NCI-H526 (cell line): ENCODE results near the gene ATP8B2.
"Not testable (repeated sequence)": the region's sequence is repeated elsewhere in the genome, so short reads cannot be mapped to it uniquely, and the experiment has no call there.

Source experiments
- DNase-seq, 2 experiments: peaks; one replicate each; lab custom pipeline; 2025; lab: John Stamatoyannopoulos, UW

Gene ATP8B2

GRCh38 chr1:154324669-154325582 lies at the start of gene ATP8B2:
Gene ATP8B2 (plus strand): TSS chr1:154325525. CDS start chr1:154328142, 2,617 bp downstream.
- peak; percentile 87 to 96 for DNase-seq

GRCh38 chr1:154276797-154277196 lies 48.5 kb upstream of the ATP8B2 start:
- DNase-seq, result peak in 1 of 2 experiments; percentile 41

GRCh38 chr1:154287591-154287990 lies 37.7 kb upstream of the ATP8B2 start:
- DNase-seq, result not testable (repeated sequence)

- DNase-seq, result no peak
Measured at GRCh38 chr1:154288661-154289060, 36.7 kb upstream of the ATP8B2 start.

GRCh38 chr1:154290921-154291320 lies 34.4 kb upstream of the ATP8B2 start:
- no peak for DNase-seq

- DNase-seq, result no peak
Measured at GRCh38 chr1:154295408-154296235, 29.7 kb upstream of the ATP8B2 start.

- no peak for DNase-seq
Measured at GRCh38 chr1:154301582-154301981, 23.7 kb upstream of the ATP8B2 start.

- DNase-seq, result no peak
Measured at GRCh38 chr1:154304664-154305337, 20.5 kb upstream of the ATP8B2 start.

GRCh38 chr1:154306151-154306550 lies 19.2 kb upstream of the ATP8B2 start:
- no peak for DNase-seq

GRCh38 chr1:154307670-154308270 lies 17.6 kb upstream of the ATP8B2 start:
- not testable (repeated sequence) for DNase-seq

- DNase-seq, result not testable (repeated sequence)
Measured at GRCh38 chr1:154309136-154309535, 16.2 kb upstream of the ATP8B2 start.

GRCh38 chr1:154312229-154313065 lies 12.9 kb upstream of the ATP8B2 start:
- not testable (repeated sequence) for DNase-seq

- no peak for DNase-seq
Measured at GRCh38 chr1:154313066-154313356, 12.3 kb upstream of the ATP8B2 start.

GRCh38 chr1:154314226-154314625 lies 11.1 kb upstream of the ATP8B2 start:
- not testable (repeated sequence) for DNase-seq

GRCh38 chr1:154316704-154317103 lies 8.6 kb upstream of the ATP8B2 start:
- DNase-seq, result no peak

- DNase-seq, result no peak
Measured at GRCh38 chr1:154318386-154318785, 6.9 kb upstream of the ATP8B2 start.

- DNase-seq, result no peak
Measured at GRCh38 chr1:154320882-154321608, 4.3 kb upstream of the ATP8B2 start, which contains the start of gene AQP10. Gene AQP10 (plus strand): TSS chr1:154321093. CDS start chr1:154321156, 63 bp downstream.

- not testable (repeated sequence) for DNase-seq
Measured at GRCh38 chr1:154321609-154321934, 3.8 kb upstream of the ATP8B2 start.

GRCh38 chr1:154323493-154323892 lies 1.8 kb upstream of the ATP8B2 start:
- no peak for DNase-seq

- no peak for DNase-seq
Measured at GRCh38 chr1:154324241-154324640, 1.1 kb upstream of the ATP8B2 start.
